Naive B cell (primary cell): ENCODE results near the gene RIMBP2. TPM values are rescaled to one million over a fixed set of nuclear protein-coding genes. Genes with fewer than 3 reads are reported as not detected.

Source experiments
- ATAC-seq, 2 donors: fragments of 150-1000 bp; cut with Tn5 transposase; 2 replicates each; pipeline ENCODE4 v1.10.0; 2021; ENCODE audit warnings: low read depth in 2 of 2, mild to moderate bottlenecking in 2 of 2, moderate library complexity in 2 of 2
- DNase-seq: peaks from one replicate; pipeline ENCODE4 v3.0.0; 2022
- H3K27ac Mint-ChIP-seq, 6 donors: one replicate each; pipeline ENCODE4 v1.8.0; 2020 to 2022; ENCODE audit warnings: mild to moderate bottlenecking in 6 of 6, mixed read lengths in 6 of 6, moderate library complexity in 5 of 6, inconsistent platforms in 2 of 6
- H3K27me3 Mint-ChIP-seq, 3 donors: one replicate each; pipeline ENCODE4 v1.8.0; 2021 to 2022; ENCODE audit warnings: mixed read lengths in 3 of 3, mild to moderate bottlenecking in 1 of 3
- H3K36me3 Mint-ChIP-seq, 2 donors: one replicate each; pipeline ENCODE4 v1.8.0; 2020 to 2022; ENCODE audit warnings: mixed read lengths in 2 of 2, inconsistent platforms in 1 of 2, mild to moderate bottlenecking in 1 of 2
- H3K4me1 Mint-ChIP-seq, 3 donors: one replicate each; pipeline ENCODE4 v1.8.0; 2020 to 2022; ENCODE audit warnings: mixed read lengths in 3 of 3, inconsistent platforms in 1 of 3, mild to moderate bottlenecking in 1 of 3, moderate library complexity in 1 of 3
- H3K4me3 Mint-ChIP-seq, 8 donors: one replicate each; pipeline ENCODE4 v1.8.0; 2020 to 2022; ENCODE audit warnings: mild to moderate bottlenecking in 8 of 8, mixed read lengths in 8 of 8, moderate library complexity in 8 of 8, inconsistent platforms in 2 of 8
- H3K9me3 Mint-ChIP-seq, 7 donors: one replicate each; pipeline ENCODE4 v1.8.0; 2020 to 2022; ENCODE audit warnings: mixed read lengths in 7 of 7, mild to moderate bottlenecking in 5 of 7, inconsistent platforms in 2 of 7, moderate library complexity in 1 of 7
- polyA plus RNA-seq, 6 donors: library from polyadenylated mRNA; unstranded; fragments of 300-500 nt; fragmentation: Illumina TruSeq; gene quantifications; one replicate each; pipeline ENCODE4 v1.2.3, GENCODE V29; 2021; ENCODE audit warnings: low read depth in 6 of 6

The RIMBP2 gene
- polyA plus RNA-seq, 6 donors from 2014 or later, result 0.04 TPM; not detected in 5

DNA sequence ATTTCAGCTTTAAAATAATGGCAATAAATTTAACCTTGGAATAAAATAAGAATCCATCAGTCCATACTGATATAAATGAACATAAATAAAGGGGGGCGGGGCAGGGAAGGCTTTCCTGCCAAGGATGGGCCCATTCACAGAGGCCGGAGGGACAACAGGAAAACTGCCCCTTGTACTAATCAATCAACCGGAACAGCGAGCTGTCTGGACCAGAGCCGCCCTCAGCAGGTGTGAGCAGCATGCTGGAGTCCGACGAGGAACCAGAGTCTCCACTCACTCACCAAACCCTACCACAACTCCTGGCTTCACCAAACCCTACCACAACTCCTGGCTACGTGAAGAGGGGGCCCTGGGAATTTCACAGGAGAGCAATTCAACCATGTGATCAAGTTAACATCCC, 51.3 kb downstream of the RIMBP2 start:
- Mint-ChIP-seq H3K9me3 (peaks cover 6 to 28% (median 15%) of the 10 kb centered on the region in 7 donors), H3K27me3 (no peaks in the 10 kb centered on the region), H3K4me1 (no peaks in the 10 kb centered on the region), H3K36me3 (no peaks in the 10 kb centered on the region), H3K27ac (peak overlapping the region in 1 of 6 donors; percentile 21), H3K4me3 (no peak overlapping the region)
- no peak for DNase-seq
- no peak for ATAC-seq

GRCh38 chr12:130664252-130664651, 51.8 kb downstream of the RIMBP2 start:
- H3K4me1 Mint-ChIP-seq, result no peaks in the 10 kb centered on the region
- H3K27ac Mint-ChIP-seq, result no peak overlapping the region
- H3K9me3 Mint-ChIP-seq, result peaks cover 6 to 24% (median 15%) of the 10 kb centered on the region in 7 donors
- H3K27me3 Mint-ChIP-seq, result no peaks in the 10 kb centered on the region
- DNase-seq (no peak), ATAC-seq (no peak)
- no peak overlapping the region for H3K4me3 Mint-ChIP-seq
- no peaks in the 10 kb centered on the region for H3K36me3 Mint-ChIP-seq

DNA sequence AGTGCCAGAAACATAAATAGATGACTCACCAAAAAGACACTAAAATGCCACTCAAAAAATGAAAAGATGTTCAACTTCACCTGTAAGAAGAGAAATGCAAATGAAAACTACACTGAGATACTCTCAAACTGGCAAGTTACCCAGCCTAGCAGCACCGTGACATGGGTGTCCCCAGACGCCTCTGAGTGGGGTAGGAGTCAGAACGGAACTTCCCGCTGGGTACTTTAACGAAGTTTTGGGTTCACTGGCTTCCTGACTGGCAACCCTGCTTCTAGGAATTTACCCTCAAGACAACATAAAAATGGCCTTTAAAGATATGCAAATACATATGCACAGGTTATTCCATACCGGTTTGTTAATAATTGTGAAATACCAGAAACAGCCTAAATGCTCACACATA, 52.6 kb downstream of the RIMBP2 start:
- peaks cover 5 to 20% (median 10%) of the 10 kb centered on the region in 7 donors for H3K9me3 Mint-ChIP-seq
- no peak overlapping the region for H3K27ac Mint-ChIP-seq
- DNase-seq (no peak), ATAC-seq (no peak)
- H3K4me3 Mint-ChIP-seq, result no peak overlapping the region
- H3K27me3 Mint-ChIP-seq, result peaks cover 0 to 4% (median 0%) of the 10 kb centered on the region in 3 donors
- no peaks in the 10 kb centered on the region for H3K36me3 Mint-ChIP-seq
- no peaks in the 10 kb centered on the region for H3K4me1 Mint-ChIP-seq

DNA sequence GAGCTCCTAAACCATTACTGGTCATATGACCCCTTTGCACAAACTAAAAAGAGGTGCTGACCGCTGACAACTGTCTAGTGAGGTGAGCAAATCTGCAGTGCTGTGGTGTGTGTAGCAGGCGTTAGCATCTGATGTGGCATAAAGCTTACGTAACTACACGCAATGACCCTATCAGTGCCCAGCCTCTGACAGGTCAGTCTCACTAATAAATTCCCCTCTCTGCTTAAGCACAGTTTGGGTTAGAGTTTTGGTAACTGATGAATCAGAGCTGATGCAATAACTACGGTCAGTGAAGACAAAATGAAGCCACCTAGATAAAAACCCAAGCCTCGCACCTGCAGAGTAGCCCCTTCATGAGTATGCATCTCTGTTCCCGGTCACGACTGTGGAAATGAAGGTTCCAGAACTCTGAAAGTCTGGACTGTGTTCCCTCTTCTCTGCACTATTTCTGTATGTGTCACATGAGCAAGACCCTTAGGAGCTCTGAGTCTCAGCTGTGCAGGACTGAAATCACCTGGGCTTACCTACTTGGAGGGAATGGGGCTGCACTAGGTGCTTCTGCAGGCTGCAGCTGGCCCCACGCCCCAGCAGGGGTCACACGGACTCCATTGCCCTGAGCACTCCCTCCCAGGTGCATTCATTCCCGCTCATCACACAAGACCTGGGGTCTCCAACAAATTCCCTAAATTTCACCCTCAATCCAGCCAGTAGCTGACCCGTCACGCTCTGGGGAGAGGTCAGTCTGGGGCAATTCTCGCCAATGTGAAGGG, 54.4 kb downstream of the RIMBP2 start:
- DNase-seq (no peak), ATAC-seq (no peak)
- no peaks in the 10 kb centered on the region for H3K4me1 Mint-ChIP-seq
- no peak overlapping the region for H3K27ac Mint-ChIP-seq
- peaks cover 0 to 5% (median 4%) of the 10 kb centered on the region in 3 donors for H3K27me3 Mint-ChIP-seq
- H3K36me3 Mint-ChIP-seq, result no peaks in the 10 kb centered on the region
- peaks cover 0 to 7% (median 4%) of the 10 kb centered on the region in 7 donors for H3K9me3 Mint-ChIP-seq
- no peak overlapping the region for H3K4me3 Mint-ChIP-seq

- H3K36me3 Mint-ChIP-seq, result no peaks in the 10 kb centered on the region
- no peak overlapping the region for H3K27ac Mint-ChIP-seq
- DNase-seq (no peak), ATAC-seq (no peak)
- peaks cover 0 to 6% (median 2%) of the 10 kb centered on the region in 7 donors for H3K9me3 Mint-ChIP-seq
- no peak overlapping the region for H3K4me3 Mint-ChIP-seq
- peaks cover 0 to 4% (median 0%) of the 10 kb centered on the region in 3 donors for H3K4me1 Mint-ChIP-seq
- peaks cover 0 to 5% (median 4%) of the 10 kb centered on the region in 3 donors for H3K27me3 Mint-ChIP-seq
These were observed 55.0 kb downstream of the RIMBP2 start for GRCh38 chr12:130661059-130661458.

GRCh38 chr12:130658145-130658911, 57.8 kb downstream of the RIMBP2 start:
- H3K27me3 Mint-ChIP-seq, result peaks cover 4 to 13% (median 8%) of the 10 kb centered on the region in 3 donors
- H3K4me1 Mint-ChIP-seq, result peaks cover 0 to 4% (median 0%) of the 10 kb centered on the region in 3 donors
- H3K4me3 Mint-ChIP-seq, result no peak overlapping the region
- peaks cover 0 to 15% (median 5%) of the 10 kb centered on the region in 7 donors for H3K9me3 Mint-ChIP-seq
- DNase-seq, result no peak
- H3K27ac Mint-ChIP-seq, result no peak overlapping the region
- no peak for ATAC-seq
- H3K36me3 Mint-ChIP-seq, result no peaks in the 10 kb centered on the region

- no peak overlapping the region for H3K27ac Mint-ChIP-seq
- H3K36me3 Mint-ChIP-seq, result no peaks in the 10 kb centered on the region
- no peak for DNase-seq
- H3K9me3 Mint-ChIP-seq, result peaks cover 0 to 22% (median 5%) of the 10 kb centered on the region in 7 donors
- peaks cover 4 to 19% (median 8%) of the 10 kb centered on the region in 3 donors for H3K27me3 Mint-ChIP-seq
- H3K4me3 Mint-ChIP-seq, result no peak overlapping the region
- ATAC-seq, result no peak
- H3K4me1 Mint-ChIP-seq, result peaks cover 0 to 4% (median 0%) of the 10 kb centered on the region in 3 donors
These were observed 59.7 kb downstream of the RIMBP2 start for GRCh38 chr12:130656411-130656810.

GRCh38 chr12:130655881-130656280, 60.2 kb downstream of the RIMBP2 start:
- H3K27me3 Mint-ChIP-seq, result peaks cover 4 to 19% (median 8%) of the 10 kb centered on the region in 3 donors
- DNase-seq (no peak), ATAC-seq (no peak)
- H3K4me3 Mint-ChIP-seq, result no peak overlapping the region
- peaks cover 0 to 4% (median 0%) of the 10 kb centered on the region in 3 donors for H3K4me1 Mint-ChIP-seq
- H3K9me3 Mint-ChIP-seq, result peaks cover 0 to 22% (median 5%) of the 10 kb centered on the region in 7 donors
- no peaks in the 10 kb centered on the region for H3K36me3 Mint-ChIP-seq
- H3K27ac Mint-ChIP-seq, result peak overlapping the region in 1 of 6 donors; percentile 40

GRCh38 chr12:130655010-130655409, 61.1 kb downstream of the RIMBP2 start:
- DNase-seq (no peak), ATAC-seq (no peak)
- peaks cover 0 to 22% (median 5%) of the 10 kb centered on the region in 7 donors for H3K9me3 Mint-ChIP-seq
- H3K27ac Mint-ChIP-seq, result no peak overlapping the region
- no peak overlapping the region for H3K4me3 Mint-ChIP-seq
- H3K27me3 Mint-ChIP-seq, result peaks cover 4 to 19% (median 14%) of the 10 kb centered on the region in 3 donors
- no peaks in the 10 kb centered on the region for H3K36me3 Mint-ChIP-seq
- H3K4me1 Mint-ChIP-seq, result peaks cover 0 to 4% (median 0%) of the 10 kb centered on the region in 3 donors

DNA sequence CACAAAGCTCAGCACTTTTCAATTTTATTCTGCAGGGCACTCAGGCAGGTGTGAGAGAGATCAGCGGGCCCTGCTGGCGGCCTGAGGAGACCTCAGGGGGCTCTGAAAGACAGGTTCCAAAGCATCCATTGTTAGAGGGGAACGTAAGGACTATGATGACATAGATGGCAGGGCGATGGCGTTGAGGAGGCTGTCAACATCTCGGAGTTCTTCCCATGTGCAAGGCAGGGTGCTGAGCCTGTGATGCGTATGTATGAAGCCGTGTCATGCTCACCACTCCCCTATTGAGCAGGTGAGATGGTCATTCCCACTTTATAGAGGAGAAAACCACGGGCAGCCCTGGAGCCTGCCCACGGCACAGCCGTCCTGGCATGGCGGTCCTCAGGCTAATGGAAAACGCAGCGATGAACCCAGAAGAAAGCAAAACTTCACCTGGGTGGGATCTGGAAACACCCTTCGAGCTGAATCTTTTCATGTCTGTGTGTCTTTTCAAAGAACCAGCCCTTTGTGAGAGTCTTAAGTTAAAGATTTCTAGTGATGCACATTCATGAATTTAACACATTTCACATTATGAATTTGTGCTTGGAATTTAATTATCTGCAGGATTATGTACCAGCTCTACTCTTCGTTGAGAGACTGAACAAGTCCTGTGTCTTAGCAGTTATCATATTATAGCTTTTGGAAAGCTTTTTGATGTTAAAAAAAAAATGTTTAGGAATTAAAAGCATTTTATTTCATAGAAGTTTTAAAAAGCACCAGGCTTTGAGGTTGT, 64.7 kb downstream of the RIMBP2 start:
- Mint-ChIP-seq H3K27ac (no peak overlapping the region), H3K4me3 (peak overlapping the region in 1 of 8 donors; percentile 71), H3K27me3 (peaks cover 0 to 14% (median 14%) of the 10 kb centered on the region in 3 donors), H3K4me1 (peaks cover 0 to 3% (median 0%) of the 10 kb centered on the region in 3 donors), H3K9me3 (peaks cover 0 to 22% (median 5%) of the 10 kb centered on the region in 7 donors), H3K36me3 (no peaks in the 10 kb centered on the region)
- ATAC-seq (no peak), DNase-seq (no peak)

DNA sequence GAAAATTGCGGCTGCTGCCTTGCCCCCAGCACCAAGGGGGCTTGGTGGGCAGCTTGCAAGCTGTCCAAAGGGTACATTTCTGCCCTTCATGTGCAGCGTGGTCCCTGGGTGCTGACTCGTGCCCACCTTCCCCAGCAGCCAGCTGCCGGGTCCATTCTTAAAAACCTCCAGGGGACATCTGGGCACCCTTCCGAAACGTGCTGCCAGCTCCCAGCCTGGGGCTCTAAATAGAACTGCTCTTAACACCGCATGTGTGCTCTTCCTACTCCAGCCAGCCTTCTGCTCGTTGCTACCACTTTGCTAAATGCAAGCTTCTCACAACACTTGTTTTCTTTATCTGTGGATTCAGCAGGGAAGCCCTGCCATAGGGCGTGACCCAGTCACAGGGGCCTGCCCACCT, 66.0 kb downstream of the RIMBP2 start:
- Mint-ChIP-seq H3K4me1 (no peaks in the 10 kb centered on the region), H3K4me3 (no peak overlapping the region), H3K36me3 (no peaks in the 10 kb centered on the region), H3K9me3 (peaks cover 0 to 19% (median 4%) of the 10 kb centered on the region in 7 donors), H3K27ac (no peak overlapping the region), H3K27me3 (peaks cover 0 to 6% (median 6%) of the 10 kb centered on the region in 3 donors)
- no peak for ATAC-seq
- no peak for DNase-seq

DNA sequence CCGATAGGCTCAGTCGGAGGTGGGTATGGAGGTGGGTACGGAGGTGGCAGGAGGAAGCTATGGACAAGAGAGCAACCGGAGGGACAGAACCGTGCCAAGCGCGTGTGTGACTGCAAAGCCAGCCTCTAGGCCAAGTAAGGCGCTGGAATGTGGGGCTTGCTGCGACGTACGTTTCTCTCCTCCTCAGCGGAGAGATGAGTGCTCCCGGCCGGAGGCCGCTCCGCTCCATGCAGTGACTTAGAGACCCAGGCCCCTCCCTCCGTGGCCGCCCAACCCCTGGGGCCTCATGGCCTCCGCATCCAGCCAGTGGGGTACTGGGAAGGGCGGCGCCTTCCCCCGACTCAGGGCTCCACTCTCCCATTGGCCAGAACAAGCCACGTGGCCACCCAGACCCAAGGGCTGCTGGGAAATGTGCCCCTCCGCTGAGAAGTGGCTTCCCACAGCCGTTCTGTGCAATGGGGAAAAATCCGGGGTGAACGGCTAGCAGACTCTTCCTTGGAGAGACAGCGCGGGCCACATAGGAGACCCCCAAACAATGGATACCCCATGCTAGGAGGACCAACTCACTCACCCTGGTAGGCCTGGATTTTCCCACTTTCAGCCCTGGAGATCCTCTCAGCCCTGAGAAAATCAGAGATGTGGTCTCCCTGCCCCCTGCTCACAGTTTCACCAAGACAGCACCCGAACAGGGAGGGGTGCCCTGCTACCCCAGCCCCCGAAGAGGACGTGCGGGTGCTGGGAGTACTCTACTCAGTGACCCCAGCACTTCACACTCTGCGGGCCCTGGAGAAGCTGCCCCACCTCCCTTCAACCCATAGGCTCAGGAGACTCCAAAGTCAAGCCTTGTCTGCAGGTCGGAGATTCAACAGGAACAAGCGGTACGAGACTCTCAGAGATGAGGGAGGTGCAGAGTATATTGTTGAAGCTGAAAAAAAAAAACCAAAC, 66.7 kb downstream of the RIMBP2 start:
- no peak overlapping the region for H3K27ac Mint-ChIP-seq
- H3K27me3 Mint-ChIP-seq, result peaks cover under 1 to 6% (median 6%) of the 10 kb centered on the region in 3 donors
- ATAC-seq, result no peak
- peak overlapping the region in 1 of 8 donors; percentile 25 for H3K4me3 Mint-ChIP-seq
- no peaks in the 10 kb centered on the region for H3K4me1 Mint-ChIP-seq
- no peak for DNase-seq
- peaks cover 0 to 12% (median 3%) of the 10 kb centered on the region in 7 donors for H3K9me3 Mint-ChIP-seq
- no peaks in the 10 kb centered on the region for H3K36me3 Mint-ChIP-seq
